NCI-H1930 (cell line): Measurements from ENCODE around the gene CFAP410.
"Not testable (repeated sequence)": the region's sequence is repeated elsewhere in the genome, so short reads cannot be mapped to it uniquely, and the experiment has no call there.

ENCODE experiments used
- DNase-seq, 2 experiments: peaks; one replicate each; lab custom pipeline; 2025; lab: John Stamatoyannopoulos, UW

Gene CFAP410

DNA sequence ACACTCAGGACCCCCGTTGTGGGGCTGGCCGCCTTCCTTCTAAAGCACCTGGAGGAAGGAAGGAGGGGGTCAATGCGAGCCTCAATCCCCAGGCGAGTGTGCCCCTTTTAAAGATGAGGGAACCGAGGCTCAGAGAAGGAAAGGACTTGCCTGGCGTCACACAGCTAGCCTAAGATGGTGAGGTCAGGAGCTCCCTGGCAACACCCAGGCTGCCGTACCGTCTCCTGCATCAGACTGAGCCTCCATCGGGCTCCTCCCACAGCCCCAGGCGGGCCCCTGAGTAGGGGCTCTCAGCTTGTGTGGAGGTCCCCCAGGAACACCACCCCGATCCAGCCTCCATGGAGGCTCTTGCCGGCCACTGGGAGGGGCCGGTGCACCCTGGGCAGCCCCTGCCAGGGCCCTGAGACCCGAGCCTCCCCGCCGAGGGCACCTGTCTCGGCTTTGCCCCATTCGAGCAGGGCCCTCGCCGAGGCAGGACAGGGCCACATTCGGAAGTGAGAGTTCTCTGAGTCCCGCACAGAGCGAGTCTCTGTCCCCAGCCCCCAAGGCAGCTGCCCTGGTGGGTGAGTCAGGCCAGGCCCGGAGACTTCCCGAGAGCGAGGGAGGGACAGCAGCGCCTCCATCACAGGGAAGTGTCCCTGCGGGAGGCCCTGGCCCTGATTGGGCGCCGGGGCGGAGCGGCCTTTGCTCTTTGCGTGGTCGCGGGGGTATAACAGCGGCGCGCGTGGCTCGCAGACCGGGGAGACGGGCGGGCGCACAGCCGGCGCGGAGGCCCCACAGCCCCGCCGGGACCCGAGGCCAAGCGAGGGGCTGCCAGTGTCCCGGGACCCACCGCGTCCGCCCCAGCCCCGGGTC lies 53.8 kb downstream of the CFAP410 start, which contains the start of gene AIRE:
Gene AIRE, plus strand, starts transcription at position 739 of the 855 bp plus-strand sequence. CDS start 131 bp downstream, outside the sequence.
- no peak for DNase-seq

DNA sequence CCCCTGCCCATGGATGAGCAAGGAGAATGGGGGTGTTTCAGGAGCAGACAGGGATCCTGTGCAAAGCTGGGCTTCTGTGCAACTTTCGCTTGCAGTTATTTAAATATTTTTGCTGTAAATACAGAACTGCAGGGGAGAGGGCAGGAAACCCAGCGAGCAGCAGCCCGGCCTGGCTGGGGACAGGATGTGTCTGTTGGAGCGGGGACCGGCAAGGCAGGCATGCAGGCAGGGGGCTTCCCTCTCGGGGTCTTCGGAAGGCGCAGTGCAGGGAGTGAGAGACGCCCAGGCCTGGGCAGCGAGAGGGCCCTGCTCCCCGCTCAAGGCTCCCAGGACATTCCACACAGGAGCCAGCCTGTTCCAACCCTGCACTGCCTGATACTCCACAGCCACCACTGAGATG lies 55.2 kb downstream of the CFAP410 start:
- no peak for DNase-seq

DNA sequence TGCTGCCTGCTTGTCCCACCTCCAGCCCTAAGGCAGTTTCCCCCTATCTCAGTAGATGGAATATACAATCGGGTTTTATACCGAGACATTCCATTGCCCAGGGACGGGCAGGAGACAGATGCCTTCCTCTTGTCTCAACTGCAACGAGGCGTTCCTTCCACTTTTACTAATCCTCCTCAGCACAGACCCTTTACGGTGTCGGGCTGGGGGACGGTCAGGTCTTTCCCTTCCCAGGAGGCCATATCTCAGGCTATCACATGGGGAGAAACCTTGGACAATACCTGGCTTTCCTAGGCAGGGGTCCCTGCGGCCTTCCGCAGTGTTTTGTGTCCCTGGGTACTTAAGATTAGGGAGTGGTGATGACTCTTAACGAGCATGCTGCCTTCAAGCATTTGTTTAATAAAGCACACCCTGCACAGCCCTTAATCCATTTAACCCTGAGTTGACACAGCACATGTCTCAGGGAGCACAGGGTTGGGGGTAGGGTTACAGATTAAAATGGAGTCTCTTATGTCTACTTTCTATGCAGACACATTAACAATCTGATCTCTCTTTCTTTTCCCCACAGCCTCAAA lies 55.9 kb downstream of the CFAP410 start:
- DNase-seq, result not testable (repeated sequence)

DNA sequence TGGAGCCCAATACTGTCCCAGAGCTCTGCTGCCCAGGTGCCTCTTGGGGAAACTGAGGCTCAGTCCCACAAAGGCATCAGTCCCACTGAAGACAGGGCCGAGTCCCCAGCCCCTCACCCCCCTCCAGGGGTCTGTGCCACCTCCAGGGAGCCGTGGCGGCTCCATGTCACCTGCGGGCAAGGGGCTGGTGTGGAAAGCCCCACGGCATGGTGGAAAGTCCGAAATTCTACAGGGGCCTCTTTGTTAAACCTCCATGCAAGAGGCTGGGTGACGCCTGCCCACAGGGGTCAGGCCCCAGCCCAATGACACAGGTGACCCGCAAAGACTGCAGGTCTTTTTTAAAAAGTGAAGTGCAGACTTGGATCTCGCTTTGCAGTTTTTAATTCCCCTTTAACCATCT lies 56.8 kb downstream of the CFAP410 start:
- DNase-seq, result no peak

DNA sequence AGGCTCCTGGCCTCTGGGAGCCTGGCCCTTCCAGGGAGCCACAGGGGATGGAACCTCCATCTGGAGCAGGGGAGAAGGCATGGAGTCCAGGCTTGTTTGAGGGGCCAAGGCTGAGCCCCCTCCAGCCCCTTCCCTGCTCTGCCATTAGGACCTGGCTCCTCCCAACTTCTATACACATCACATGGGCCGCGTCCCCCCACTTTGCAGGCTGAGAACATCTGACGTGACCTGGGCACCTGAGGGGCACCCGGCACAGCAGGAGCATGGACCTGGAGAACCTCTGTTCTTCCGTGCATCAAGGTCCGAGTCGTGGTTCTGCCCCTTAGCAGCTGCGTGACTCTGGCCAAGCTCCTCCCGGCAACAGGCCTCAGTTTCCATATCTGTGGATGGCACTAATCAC lies 57.4 kb downstream of the CFAP410 start:
- DNase-seq, result no peak

DNA sequence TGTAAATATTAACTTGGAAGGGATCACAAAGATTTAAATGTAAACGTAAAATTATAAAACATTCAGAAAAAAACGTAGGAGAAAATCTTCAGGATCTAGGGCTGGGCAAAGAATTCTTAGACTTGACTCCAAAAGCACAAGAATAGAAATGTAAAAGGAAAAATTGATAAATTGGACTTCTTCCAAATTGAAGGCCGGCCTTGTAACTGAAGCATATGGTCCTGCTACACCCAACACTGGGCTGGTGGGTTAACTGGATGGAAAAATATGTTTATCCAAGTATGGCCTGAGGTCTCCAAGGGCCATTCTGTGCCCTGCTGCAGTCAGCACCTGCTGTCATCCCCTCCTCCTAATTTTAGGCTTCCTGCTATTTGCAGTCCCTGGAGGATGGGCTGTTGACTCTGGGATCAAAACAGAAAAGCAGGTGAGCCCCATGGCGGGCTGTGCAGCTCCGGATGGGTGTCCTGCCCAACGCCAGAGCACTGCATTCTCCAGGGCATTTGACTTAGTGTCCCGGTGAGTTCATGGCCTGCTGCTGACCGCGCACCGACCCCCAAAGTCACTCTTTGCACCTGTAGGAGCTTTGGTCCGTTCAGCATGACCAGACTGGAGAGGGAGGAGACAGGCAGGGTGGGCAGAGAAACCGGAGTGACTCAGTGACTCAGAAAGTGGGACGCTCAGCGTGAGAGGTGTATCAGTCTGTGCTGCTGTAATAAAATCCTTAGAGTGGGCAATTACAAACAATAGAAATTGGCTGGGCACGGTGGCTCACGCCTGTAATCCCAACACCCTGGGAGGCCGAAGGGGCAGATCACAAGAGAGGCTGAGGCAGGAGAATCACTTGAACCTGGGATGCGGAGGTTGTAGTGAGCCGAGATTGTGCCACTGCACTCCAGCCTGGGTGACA lies 59.6 kb downstream of the CFAP410 start:
- DNase-seq, result peak; percentile 23 to 65
